ENCODE data around the gene MAF.

GRCh38 chr16:79618692-79619050 is 18.1 kb upstream of the MAF start:
- no peak for TF ChIP-seq POLR2A (IDR thresholded peaks at IDR 0.05)
- TF ChIP-seq, protein P1, sequence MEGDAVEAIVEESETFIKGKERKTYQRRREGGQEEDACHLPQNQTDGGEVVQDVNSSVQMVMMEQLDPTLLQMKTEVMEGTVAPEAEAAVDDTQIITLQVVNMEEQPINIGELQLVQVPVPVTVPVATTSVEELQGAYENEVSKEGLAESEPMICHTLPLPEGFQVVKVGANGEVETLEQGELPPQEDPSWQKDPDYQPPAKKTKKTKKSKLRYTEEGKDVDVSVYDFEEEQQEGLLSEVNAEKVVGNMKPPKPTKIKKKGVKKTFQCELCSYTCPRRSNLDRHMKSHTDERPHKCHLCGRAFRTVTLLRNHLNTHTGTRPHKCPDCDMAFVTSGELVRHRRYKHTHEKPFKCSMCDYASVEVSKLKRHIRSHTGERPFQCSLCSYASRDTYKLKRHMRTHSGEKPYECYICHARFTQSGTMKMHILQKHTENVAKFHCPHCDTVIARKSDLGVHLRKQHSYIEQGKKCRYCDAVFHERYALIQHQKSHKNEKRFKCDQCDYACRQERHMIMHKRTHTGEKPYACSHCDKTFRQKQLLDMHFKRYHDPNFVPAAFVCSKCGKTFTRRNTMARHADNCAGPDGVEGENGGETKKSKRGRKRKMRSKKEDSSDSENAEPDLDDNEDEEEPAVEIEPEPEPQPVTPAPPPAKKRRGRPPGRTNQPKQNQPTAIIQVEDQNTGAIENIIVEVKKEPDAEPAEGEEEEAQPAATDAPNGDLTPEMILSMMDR (IDR thresholded peaks at IDR 0.05): no peak

Measured in body of pancreas (tissue), 4 donors.